ENCODE measurements around the gene NCOA5. TPM values are rescaled to one million over a fixed set of nuclear protein-coding genes. Genes with fewer than 3 reads are reported as not detected.

NCOA5 gene
- total RNA-seq, result 6.1 and 25.3 TPM in 2 replicates

GRCh38 chr20:46089417-46090388 is at the start of gene NCOA5:
TSS of gene NCOA5 (minus strand) at chr20:46089962. CDS start at chr20:46079424, 10,538 bp downstream.
- DNase-seq (ENCODE audit: low read depth), result peak; percentile 84

DNA sequence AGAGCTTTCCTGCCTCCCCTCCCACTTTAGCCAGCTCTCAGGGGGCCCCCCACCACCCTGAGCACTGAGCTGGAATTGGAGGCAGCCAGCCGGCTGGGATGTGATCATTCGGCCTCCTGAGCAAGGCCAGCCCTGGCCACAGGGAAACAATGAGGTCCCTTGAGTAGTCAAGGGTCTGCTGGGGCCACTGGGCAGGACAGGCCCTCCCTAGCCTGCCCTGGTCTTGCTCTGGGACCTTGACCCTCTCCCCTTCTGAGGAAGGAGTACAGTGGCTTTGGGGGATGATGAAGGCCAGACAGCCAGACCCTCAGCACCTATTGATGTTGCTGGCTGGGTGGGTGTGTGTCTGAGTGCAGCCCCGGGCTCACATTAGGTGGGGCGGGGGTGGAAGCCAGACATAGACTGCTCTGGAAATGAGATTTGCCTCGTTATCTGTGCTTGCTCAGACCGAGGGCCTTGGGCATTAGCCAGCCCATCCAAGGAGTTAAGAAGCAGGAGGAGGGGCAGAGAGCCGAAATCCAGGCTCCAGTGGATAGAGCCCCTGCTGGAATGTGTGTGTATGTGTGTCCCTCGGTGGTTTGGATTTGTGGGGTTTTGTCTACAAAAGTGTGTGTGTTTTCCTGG is 49.6 kb upstream of the NCOA5 start:
- no peak for DNase-seq (ENCODE audit: low read depth)

DNA sequence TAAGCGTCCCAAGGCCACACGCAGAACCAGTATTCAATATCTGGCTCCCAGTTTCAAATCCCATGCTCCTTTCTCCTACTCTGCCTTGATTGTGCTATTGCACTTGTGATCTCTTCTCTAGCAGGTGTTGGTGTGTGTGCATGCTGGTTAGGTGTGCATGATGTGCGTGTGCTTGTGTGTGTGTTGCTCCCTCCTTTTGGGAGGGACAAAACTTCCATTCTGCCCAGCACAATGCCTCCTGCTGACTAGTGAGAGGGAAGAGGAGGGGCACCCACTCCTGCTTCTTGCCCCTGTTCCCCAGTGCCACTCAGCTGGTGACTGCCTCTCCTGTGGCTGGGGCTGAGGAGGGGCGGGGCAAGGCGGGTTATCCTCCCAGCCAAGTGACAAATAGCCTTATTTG is 48.1 kb upstream of the NCOA5 start:
- DNase-seq (ENCODE audit: low read depth), result no peak

- no peak for DNase-seq (ENCODE audit: low read depth)
Measured at GRCh38 chr20:46135856-46136633, 46.3 kb upstream of the NCOA5 start.

DNA sequence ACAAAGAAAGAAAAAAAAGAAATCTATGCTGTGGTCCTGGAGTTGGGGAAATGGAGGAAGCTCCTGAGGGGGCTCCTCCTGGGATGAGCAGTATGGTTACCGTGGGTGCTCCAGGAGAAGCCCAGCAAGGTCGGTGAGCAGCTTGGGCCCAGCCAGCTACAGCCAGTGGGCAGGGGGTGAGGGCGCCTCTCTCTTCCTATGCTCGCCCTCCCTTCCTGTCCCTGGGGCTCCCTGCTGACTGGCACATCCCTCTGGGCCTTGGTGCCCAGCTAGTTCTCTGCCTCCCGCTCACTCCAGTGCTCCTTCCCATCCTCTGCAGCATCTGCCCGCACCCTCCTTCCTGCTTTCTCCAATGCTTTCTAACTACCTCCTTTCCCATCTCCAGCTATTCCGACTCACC is 45.0 kb upstream of the NCOA5 start:
- no peak for DNase-seq (ENCODE audit: low read depth)

DNA sequence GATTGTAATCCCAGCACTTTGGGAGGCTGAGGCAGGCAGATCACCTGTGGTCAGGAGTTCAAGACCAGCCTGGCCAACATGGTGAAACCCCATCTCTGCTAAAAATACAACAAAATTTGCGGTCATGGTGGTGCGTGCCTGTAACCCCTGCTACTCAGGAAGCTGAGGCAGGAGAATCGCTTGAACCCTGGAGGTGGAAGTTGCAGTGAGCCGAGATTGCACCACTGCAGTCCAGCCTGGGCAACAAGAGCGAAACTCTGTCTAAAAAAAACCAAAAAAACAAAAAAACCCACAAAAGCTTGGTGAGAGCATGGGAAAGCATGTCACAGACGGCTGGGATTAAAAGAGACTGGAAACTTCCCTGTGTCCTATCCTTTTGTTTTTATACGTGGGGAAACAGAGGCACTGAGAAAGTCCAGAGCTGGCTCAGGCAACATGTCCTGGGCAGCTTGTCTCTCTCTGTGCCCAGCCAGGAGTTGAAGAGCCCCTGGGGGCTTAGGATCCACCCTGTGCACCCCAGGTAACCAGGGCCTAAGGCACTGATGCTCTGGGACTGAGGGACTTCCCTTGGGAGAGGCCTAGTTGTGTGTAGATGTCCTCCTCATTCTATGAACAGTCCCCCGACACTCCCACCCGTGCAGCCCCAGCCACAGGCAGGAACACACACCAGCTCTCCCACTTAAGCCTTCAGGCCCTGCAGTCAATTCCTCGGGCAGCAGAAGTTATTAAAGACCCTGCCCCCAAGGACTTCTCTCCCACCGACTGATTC is 44.3 kb upstream of the NCOA5 start:
- DNase-seq (ENCODE audit: low read depth), result no peak

- peak; percentile 17 for DNase-seq (ENCODE audit: low read depth)
Measured at GRCh38 chr20:46132705-46133120, 43.0 kb upstream of the NCOA5 start.

- no peak for DNase-seq (ENCODE audit: low read depth)
Measured at GRCh38 chr20:46131396-46131795, 41.6 kb upstream of the NCOA5 start.

DNA sequence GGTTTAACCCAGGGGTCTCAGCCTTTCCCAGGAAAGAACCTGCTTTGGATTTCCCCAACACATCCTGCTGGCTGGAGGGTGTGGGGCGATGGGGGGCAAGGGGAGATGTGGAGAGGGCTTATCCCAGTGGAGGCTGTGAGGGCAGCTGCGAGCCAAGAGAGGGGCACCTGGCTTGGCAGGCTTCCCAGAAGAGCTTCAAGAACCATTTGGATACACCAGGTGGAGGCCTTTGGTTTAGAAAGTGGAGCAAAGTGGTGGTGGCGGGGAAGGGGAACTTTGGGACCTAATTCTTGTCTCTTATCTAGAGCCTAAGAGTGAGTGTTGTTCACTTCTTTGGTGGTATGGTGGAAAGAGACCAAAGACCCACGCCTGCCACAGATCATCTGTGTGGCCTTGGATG is 40.8 kb upstream of the NCOA5 start:
- no peak for DNase-seq (ENCODE audit: low read depth)

DNA sequence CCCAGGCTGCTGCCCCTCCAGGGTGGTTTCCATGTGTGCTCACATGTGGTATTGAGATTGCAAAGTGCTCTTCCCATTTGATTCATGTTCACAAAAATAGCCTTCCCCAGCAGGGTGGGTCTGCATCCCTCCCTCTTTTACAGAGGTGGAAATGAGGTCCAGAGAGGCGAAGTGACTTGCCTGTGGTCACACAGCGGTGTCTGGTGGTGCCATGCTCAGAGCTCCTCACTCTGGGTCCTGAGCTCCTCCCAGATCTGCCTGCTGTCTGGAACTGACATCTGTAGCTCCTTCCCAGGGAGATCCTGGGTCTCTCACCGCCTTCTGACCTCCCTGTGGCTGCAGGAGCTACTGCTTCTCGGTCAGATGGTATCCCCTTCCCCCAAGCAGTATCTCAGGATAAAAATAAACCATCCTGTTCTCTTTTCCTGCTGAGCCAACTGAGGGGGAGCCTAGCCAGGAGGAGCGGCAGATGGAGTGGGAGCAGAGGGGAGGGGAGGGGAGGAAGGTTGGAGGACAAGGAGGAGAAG is 40.3 kb upstream of the NCOA5 start:
- DNase-seq (ENCODE audit: low read depth), result no peak

GRCh38 chr20:46128310-46129151 is 38.8 kb upstream of the NCOA5 start:
- DNase-seq (ENCODE audit: low read depth), result no peak

DNA sequence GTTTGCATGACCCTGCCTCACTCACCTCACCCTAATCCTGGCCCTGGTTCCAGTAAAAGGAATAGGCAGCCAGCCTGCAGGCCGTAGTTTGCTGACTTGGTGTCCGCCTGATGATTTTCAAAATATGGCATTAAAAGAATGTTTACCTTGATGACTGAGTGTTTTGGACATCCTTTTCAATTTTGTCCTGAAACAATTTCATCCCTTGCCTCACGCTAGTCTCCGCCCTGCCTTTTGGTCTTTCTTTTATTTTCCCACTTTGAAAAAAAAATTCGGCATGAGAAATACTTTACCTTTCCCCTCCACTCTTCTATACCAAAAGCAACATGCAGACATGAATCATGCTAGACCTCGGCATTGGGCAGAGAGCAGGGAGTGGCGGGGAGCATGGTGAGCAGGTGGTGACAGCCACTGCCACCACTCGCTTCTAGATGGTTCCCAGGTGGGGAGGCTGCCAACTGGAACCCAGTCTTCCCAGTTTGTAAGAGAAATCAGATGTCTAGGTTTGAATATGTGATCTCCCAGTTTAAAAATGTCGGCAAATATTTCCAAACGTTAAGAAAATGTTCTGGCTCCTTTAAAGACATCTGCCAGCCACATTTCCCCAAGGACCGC is 37.7 kb upstream of the NCOA5 start:
- no peak for DNase-seq (ENCODE audit: low read depth)

DNA sequence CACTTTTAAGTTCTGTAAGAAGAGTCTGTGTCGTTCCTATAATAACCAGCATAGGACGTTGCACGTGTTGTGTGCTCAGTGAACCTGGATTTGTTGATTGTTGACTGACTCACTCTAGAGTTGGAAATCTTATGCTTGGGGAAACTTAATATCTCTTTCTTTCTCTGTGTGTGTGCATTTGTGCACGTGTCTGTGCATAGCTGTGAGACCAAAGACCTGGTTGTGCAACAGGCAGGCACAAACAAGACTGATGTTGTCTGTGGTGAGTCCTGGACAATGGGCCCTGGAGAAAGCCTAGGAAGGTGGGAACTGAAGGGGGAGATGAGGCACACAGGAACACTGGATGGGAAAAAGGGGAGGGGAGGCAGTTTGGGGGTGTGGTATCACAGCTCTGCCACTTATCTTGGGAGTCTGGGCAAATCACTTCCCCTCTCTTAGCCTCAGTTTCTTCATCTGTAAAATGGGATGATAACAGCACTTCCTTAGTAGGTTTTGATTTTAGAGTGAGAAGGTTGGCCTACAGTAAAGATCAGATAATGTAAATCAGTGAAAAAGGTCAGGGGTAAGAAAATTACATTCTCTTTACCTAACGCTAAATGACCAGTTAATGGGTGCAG is 36.8 kb upstream of the NCOA5 start:
- peak; percentile 22 for DNase-seq (ENCODE audit: low read depth)

DNA sequence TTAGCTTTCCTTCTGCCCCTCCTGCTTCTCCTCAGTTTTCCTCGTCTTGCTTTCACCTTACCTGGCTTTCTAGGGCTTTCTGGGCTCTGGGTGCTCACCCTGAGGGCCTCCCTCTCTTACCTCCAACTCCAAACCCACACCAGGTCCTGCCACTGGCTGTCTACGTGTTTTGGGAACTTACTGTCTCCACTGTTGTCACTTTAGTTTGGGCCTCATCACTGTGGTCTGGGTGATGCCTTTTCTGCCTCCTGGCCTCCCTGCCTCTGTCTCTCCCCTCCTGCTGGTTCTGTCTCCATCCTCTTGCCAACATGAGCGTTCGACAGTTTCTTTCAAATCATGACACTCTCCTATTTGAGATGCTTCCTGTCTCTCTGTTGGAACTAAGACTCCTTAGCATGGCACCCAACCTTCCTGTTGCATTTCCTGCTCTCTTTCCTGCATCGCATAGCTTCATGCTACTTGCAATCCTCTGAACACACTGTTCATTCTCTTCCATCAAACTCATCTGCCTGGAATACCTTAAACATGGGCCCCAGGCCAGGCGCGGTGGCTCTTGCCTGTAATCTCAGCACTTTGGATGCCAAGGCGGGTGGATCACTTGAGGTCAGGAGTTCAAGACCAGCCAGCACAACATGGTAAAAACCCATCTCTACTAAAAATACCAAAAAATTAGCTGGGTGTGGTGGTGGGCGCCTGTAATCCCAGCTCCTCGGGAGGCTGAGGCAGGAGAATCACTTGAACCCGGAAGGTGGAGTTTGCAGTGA is 33.9 kb upstream of the NCOA5 start:
- DNase-seq (ENCODE audit: low read depth), result no peak

- no peak for DNase-seq (ENCODE audit: low read depth)
Measured at GRCh38 chr20:46122516-46123481, 33.0 kb upstream of the NCOA5 start.

DNA sequence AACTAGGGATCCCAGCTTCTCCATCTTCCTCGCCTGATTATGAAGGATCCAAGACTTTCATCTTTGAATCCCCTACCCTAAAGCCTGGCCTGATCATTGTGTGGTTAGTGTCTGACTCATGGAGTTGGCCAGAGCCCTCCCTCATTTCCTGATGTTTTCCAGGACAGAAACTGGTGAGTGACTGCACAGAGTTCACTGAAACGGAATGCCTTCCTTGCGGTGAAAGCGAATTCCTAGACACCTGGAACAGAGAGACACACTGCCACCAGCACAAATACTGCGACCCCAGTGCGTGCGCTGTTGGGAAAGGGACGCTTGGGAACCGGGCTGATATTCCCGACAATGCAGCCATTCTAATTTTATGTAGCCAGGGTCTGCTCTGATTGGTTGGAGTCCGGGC is 32.3 kb upstream of the NCOA5 start:
- peak; percentile 82 for DNase-seq (ENCODE audit: low read depth)

- DNase-seq (ENCODE audit: low read depth), result no peak
Measured at GRCh38 chr20:46121184-46121930, 31.6 kb upstream of the NCOA5 start.
